Mesenchymal stem cell (in vitro differentiated cells and primary cell): Measurements from ENCODE around the gene CRB1.
A peak's percentile ranks its signal among the peaks of the same experiment; 100 is the strongest.

Source experiments
- DNase-seq: peaks from one replicate; pipeline ENCODE4 v3.0.0-alpha.2; 2013
- H2AFZ ChIP-seq: one replicate; pipeline ENCODE4 v1.6.1; 2013; ENCODE audit warnings: low read depth, mild to moderate bottlenecking, control low read depth, inconsistent platforms, low read length, moderate library complexity
- H2AK5ac ChIP-seq: 2 replicates; pipeline ENCODE4 v1.6.1; 2013; ENCODE audit warnings: low read length, moderate library complexity, mild to moderate bottlenecking, inconsistent platforms; ENCODE audit not compliant: severe bottlenecking
- H2BK120ac ChIP-seq: one replicate; pipeline ENCODE4 v1.6.1; 2013; ENCODE audit warnings: low read depth, mild to moderate bottlenecking, inconsistent platforms, low read length, moderate library complexity
- H2BK12ac ChIP-seq, 2 experiments: one replicate each; pipeline ENCODE4 v1.6.1; 2013; ENCODE audit warnings: inconsistent platforms in 2 of 2, low read length in 2 of 2, mild to moderate bottlenecking in 2 of 2, moderate library complexity in 2 of 2, control low read depth in 1 of 2
- H2BK15ac ChIP-seq: one replicate; pipeline ENCODE4 v1.6.1; 2013; ENCODE audit warnings: mild to moderate bottlenecking, low read depth, inconsistent platforms; ENCODE audit not compliant: poor library complexity, severe bottlenecking
- H2BK5ac ChIP-seq: 2 replicates; pipeline ENCODE4 v1.6.1; 2013; ENCODE audit warnings: low read depth, mild to moderate bottlenecking, low read length, control low read depth, inconsistent platforms; ENCODE audit not compliant: poor library complexity, severe bottlenecking
- H3K14ac ChIP-seq, 2 experiments: one replicate each; pipeline ENCODE4 v1.6.1; 2013; ENCODE audit warnings: inconsistent platforms in 2 of 2, low read length in 2 of 2, control low read depth in 1 of 2, mild to moderate bottlenecking in 1 of 2, moderate library complexity in 1 of 2
- H3K18ac ChIP-seq, 2 experiments: one replicate each; pipeline ENCODE4 v1.6.1; 2013; ENCODE audit warnings: inconsistent platforms in 2 of 2, low read length in 2 of 2, control low read depth in 1 of 2, low read depth in 1 of 2, mild to moderate bottlenecking in 1 of 2
- H3K23ac ChIP-seq, 2 experiments: one replicate each; pipeline ENCODE4 v1.6.1; 2013; ENCODE audit warnings: inconsistent platforms in 2 of 2, low read length in 2 of 2, mild to moderate bottlenecking in 2 of 2, moderate library complexity in 2 of 2, control low read depth in 1 of 2
- H3K27ac ChIP-seq: 2 replicates; pipeline ENCODE4 v1.5.1; 2013; ENCODE audit warnings: mild to moderate bottlenecking, moderate library complexity, low read length, control low read depth, inconsistent platforms; ENCODE audit not compliant: poor library complexity, severe bottlenecking
- H3K27me3 ChIP-seq, 2 experiments: 2 replicates each; pipeline versions ENCODE4 v1.6.1 to v1.7.0; 2013; ENCODE audit warnings: low read length in 2 of 2, mild to moderate bottlenecking in 2 of 2, moderate library complexity in 2 of 2, control low read depth in 1 of 2, inconsistent platforms in 1 of 2; ENCODE audit not compliant: control insufficient read depth in 1 of 2, insufficient read depth in 1 of 2
- H3K36me3 ChIP-seq, 2 experiments: 2 replicates each; pipeline versions ENCODE4 v1.6.1 to v1.7.0; 2013; ENCODE audit warnings: low read length in 2 of 2, control low read depth in 1 of 2, inconsistent platforms in 1 of 2, low read depth in 1 of 2, mild to moderate bottlenecking in 1 of 2; ENCODE audit not compliant: insufficient read depth in 2 of 2, control insufficient read depth in 1 of 2
- H3K4ac ChIP-seq, 2 experiments: one replicate each; pipeline ENCODE4 v1.6.1; 2013; ENCODE audit warnings: inconsistent platforms in 2 of 2, low read length in 2 of 2, mild to moderate bottlenecking in 2 of 2, moderate library complexity in 2 of 2, control low read depth in 1 of 2, low read depth in 1 of 2
- H3K4me1 ChIP-seq: 2 replicates; pipeline ENCODE4 v1.6.1; 2013; ENCODE audit warnings: low read depth, low read length, control low read depth; ENCODE audit not compliant: control insufficient read depth, insufficient read depth
- H3K4me2 ChIP-seq: 2 replicates; pipeline ENCODE4 v1.6.1; 2013; ENCODE audit warnings: low read length, mild to moderate bottlenecking, inconsistent platforms; ENCODE audit not compliant: poor library complexity, severe bottlenecking
- H3K4me3 ChIP-seq, 2 experiments: 2 replicates each; pipeline versions ENCODE4 v1.5.1 to v1.7.0; 2013; ENCODE audit warnings: low read length in 2 of 2, mild to moderate bottlenecking in 2 of 2, control low read depth in 1 of 2, low read depth in 1 of 2; ENCODE audit not compliant: insufficient read depth in 1 of 2
- H3K79me1 ChIP-seq: replicated peaks from 2 replicates; pipeline ENCODE4 v1.6.1; 2013; ENCODE audit warnings: mild to moderate bottlenecking, control low read depth, low read length, inconsistent platforms; ENCODE audit not compliant: poor library complexity, severe bottlenecking
- H3K9ac ChIP-seq: 2 replicates; pipeline ENCODE4 v1.7.0; 2013; ENCODE audit warnings: mild to moderate bottlenecking, low read length, moderate library complexity
- H3K9me3 ChIP-seq: 2 replicates; pipeline ENCODE4 v1.7.0; 2013; ENCODE audit warnings: mild to moderate bottlenecking, low read length; ENCODE audit not compliant: control insufficient read depth
- H4K8ac ChIP-seq: one replicate; pipeline ENCODE4 v1.6.1; 2013; ENCODE audit warnings: inconsistent platforms, mild to moderate bottlenecking, low read length, moderate library complexity
- H4K91ac ChIP-seq: one replicate; pipeline ENCODE4 v1.6.1; 2013; ENCODE audit warnings: mild to moderate bottlenecking, low read length, inconsistent platforms
- WGBS: methylation state at CpG from one replicate; pipeline ENCODE4 v1.1.7; 2013; ENCODE audit warnings: mixed read lengths; 5-methylcytosine and 5-hydroxymethylcytosine counted together

Gene CRB1

DNA sequence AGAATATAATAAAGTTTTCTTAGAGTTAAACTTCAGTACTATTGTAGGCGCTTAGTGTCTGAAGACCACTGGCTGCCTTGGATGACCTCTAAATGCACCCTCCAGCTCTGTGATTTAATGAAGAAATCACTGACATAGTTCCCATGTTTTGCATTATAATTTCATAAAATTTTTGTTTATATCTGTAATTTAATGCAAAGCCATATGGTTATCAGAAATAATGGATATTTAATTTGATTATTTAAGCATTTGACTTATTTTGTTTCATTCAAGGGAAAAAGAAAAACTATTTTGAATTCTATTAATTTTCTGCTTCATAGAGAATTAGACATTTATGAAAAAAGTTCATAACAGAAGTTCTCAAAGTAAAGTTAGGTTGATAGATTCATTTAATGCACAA is 18.6 kb downstream of the CRB1 start:
- Histone ChIP-seq H2AFZ (no peak overlapping the region), H3K18ac (no peak overlapping the region), H3K14ac (no peak overlapping the region), H3K4me3 (no peak overlapping the region), H3K4me2 (no peak overlapping the region), H4K8ac (no peak overlapping the region), H3K4ac (no peak overlapping the region), H3K27me3 (no peaks in the 10 kb centered on the region), H3K36me3 (no peaks in the 10 kb centered on the region), H3K27ac (no peak overlapping the region), H2BK120ac (no peak overlapping the region), H2BK12ac (no peak overlapping the region), H3K9me3 (no peaks in the 10 kb centered on the region), H2BK5ac (no peak overlapping the region), H2AK5ac (no peak overlapping the region), H4K91ac (no peak overlapping the region), H3K4me1 (no peaks in the 10 kb centered on the region), H3K9ac (no peak overlapping the region), H2BK15ac (no peak overlapping the region), H3K23ac (no peak overlapping the region), H3K79me1 (no peaks in the 10 kb centered on the region)
- no peak for DNase-seq
- no CpG with 5 or more reads among the region's 1 CpG for WGBS

DNA sequence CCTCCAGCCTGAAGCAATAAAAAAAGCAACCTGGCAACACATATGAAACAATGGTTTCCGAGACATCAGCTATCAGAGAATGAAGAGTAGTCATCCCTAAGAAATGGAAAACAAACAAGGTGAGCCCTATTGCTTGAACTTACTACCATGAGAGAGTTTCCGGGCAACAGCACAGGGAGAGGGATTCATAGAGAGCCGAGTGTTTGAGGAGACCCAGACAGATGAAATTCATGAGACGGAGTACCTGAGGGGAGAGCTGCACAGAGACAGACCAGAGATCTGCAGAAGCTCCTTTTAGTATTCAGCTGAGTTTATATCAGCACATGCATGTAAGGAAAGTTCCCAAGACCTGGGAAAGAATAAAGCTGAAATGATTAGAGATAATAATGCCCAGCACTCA is 19.8 kb downstream of the CRB1 start:
- Histone ChIP-seq H4K91ac (no peak overlapping the region), H3K4ac (no peak overlapping the region), H3K4me3 (no peak overlapping the region), H3K18ac (no peak overlapping the region), H2BK5ac (no peak overlapping the region), H2BK120ac (no peak overlapping the region), H3K9me3 (no peaks in the 10 kb centered on the region), H3K27me3 (no peaks in the 10 kb centered on the region), H2AFZ (no peak overlapping the region), H3K9ac (no peak overlapping the region), H3K23ac (no peak overlapping the region), H2BK12ac (no peak overlapping the region), H3K79me1 (no peaks in the 10 kb centered on the region), H3K14ac (no peak overlapping the region), H2BK15ac (no peak overlapping the region), H3K36me3 (no peaks in the 10 kb centered on the region), H4K8ac (no peak overlapping the region), H3K4me2 (no peak overlapping the region), H3K27ac (no peak overlapping the region), H2AK5ac (no peak overlapping the region), H3K4me1 (no peaks in the 10 kb centered on the region)
- 84% methylated on average over 4 of the region's 4 CpGs for WGBS
- no peak for DNase-seq

DNA sequence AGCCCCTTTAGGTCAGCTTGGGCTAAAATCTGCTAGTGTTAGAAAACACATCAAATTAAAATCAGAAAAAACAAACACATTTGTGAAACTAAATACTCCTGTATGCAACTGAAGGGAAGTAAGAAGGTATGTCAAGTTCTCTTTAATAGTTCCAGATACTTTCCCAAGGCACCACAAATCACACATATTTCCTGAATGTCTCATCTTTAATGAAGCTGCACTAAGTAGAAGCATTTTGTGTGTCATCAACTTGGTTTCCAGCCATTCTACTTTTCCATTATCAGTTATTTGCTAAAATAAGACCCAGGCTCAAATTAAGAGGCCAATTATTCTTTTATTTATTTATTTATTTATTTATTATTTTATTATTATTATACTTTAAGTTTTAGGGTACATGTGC is 34.7 kb downstream of the CRB1 start:
- H3K18ac ChIP-seq = no peak overlapping the region
- no peak overlapping the region for H2BK12ac ChIP-seq
- H3K4ac ChIP-seq = no peak overlapping the region
- H3K4me2 ChIP-seq = no peak overlapping the region
- no peak overlapping the region for H4K8ac ChIP-seq
- no peak overlapping the region for H3K4me3 ChIP-seq
- no peak overlapping the region for H3K23ac ChIP-seq
- no peak overlapping the region for H2BK5ac ChIP-seq
- H2BK120ac ChIP-seq = no peak overlapping the region
- peak; percentile 6 for DNase-seq
- H3K36me3 ChIP-seq = no peaks in the 10 kb centered on the region
- no peaks in the 10 kb centered on the region for H3K79me1 ChIP-seq
- H3K4me1 ChIP-seq = peaks cover 2% of the 10 kb centered on the region
- no peak overlapping the region for H3K27ac ChIP-seq
- H3K27me3 ChIP-seq = no peaks in the 10 kb centered on the region
- H3K14ac ChIP-seq = no peak overlapping the region
- no peak overlapping the region for H2AK5ac ChIP-seq
- H4K91ac ChIP-seq = no peak overlapping the region
- no peak overlapping the region for H2AFZ ChIP-seq
- no peaks in the 10 kb centered on the region for H3K9me3 ChIP-seq
- H2BK15ac ChIP-seq = no peak overlapping the region
- H3K9ac ChIP-seq = no peak overlapping the region

DNA sequence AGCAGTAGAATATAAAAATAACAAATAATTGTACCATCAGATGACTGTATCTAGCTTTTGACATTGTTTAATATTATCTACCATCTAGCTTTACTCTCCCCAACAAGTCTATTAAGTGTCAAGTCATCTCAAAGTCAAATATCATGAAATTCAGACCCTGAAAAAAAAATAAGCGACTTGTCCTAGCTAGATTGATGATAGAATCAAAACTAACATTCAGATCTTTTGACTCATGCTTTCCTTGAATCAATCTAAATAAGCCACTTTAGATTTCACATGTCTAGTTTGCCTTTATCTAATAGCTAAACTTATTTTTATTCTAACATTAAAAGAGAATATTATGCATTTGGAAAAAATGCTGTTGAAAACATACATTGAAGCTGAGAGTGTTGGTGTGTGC is 35.4 kb downstream of the CRB1 start:
- no peak overlapping the region for H3K4ac ChIP-seq
- no peak overlapping the region for H2BK12ac ChIP-seq
- no peak overlapping the region for H2BK15ac ChIP-seq
- no peak overlapping the region for H2AK5ac ChIP-seq
- no peak overlapping the region for H3K18ac ChIP-seq
- no peaks in the 10 kb centered on the region for H3K27me3 ChIP-seq
- no peak overlapping the region for H2AFZ ChIP-seq
- no peak overlapping the region for H2BK120ac ChIP-seq
- H3K4me3 ChIP-seq = no peak overlapping the region
- H4K8ac ChIP-seq = no peak overlapping the region
- peaks cover 2% of the 10 kb centered on the region for H3K4me1 ChIP-seq
- 81% methylated on average over 1 of the region's 1 CpG for WGBS
- no peak overlapping the region for H3K14ac ChIP-seq
- no peak overlapping the region for H4K91ac ChIP-seq
- no peak overlapping the region for H3K27ac ChIP-seq
- no peaks in the 10 kb centered on the region for H3K79me1 ChIP-seq
- no peak overlapping the region for H3K4me2 ChIP-seq
- no peak overlapping the region for H3K9ac ChIP-seq
- no peak for DNase-seq
- no peaks in the 10 kb centered on the region for H3K9me3 ChIP-seq
- no peak overlapping the region for H2BK5ac ChIP-seq
- no peak overlapping the region for H3K23ac ChIP-seq
- no peaks in the 10 kb centered on the region for H3K36me3 ChIP-seq
